Hypothalamus (tissue), 51 donors: ENCODE measurements around the gene TRAP1.
A peak's percentile ranks its signal among the peaks of the same experiment; 100 is the strongest.
"Not testable (repeated sequence)": the region's sequence is repeated elsewhere in the genome, so short reads cannot be mapped to it uniquely, and the experiment has no call there.

Source experiments
- DNase-seq, 51 donors: peaks; one replicate each; lab custom pipeline; 2025; lab: John Stamatoyannopoulos, UW

Gene TRAP1

DNA sequence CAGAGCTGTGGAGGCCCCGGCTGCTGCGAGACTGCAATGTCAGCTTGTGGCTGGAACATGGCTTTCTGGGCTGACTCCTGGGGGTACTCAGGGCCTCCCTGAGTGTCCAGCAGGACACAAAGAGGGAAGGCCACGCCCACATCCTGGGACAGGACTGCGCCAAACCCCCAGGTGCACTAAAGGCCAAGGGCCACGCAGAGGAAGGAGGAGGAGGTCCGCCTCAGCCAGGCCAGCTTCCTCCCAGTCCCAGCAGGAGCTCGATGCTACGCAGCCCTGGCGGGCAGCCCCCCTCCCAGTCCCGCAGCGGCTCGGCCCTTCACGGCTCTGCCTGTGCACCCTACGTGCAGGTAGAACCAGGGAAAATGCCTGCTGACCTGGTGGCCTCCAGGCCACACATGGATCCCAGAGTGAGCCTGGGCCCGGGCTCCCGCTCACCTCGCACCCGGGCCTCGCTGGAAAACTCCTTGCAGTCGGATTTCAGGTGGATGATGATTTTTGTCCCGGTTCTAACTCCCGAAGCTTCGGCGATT lies 41.7 kb downstream of the TRAP1 start:
- DNase-seq: no peak

- DNase-seq: no peak
These were observed 42.6 kb downstream of the TRAP1 start for GRCh38 chr16:3674513-3675295.

DNA sequence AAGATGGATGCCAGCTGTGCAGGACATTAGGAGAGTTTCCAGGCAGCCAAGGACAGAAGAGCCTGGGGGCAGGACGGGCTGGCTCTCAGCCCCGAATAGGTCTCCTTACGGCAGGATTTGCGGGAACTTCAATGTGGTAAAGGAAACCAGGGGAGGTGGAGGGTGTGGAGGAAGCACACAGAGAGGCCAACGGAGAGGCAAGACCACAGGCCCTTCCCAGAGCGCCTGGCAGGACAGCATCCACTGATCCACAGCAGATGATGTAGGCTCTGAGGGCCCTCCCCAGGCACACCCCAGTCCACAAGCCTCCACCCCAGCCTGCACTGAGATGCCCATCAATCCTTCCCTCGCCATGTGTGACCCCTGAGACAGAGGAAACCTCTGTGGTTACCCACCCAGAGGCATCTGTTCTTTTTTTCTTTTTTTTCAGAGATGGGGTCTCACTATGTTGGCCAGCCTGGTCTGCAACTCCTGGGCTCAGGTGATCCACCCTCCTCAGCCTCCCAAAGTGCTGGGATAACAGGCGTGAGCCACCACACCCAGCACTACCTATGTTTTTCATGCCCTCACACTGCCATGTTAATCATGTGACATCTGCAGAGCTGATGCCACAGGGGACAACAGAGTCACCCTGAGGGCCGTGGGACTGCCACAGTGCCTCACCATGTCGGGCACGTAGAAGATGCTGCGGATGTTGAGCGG lies 43.5 kb downstream of the TRAP1 start:
- DNase-seq: no peak

GRCh38 chr16:3673201-3673600 lies 44.1 kb downstream of the TRAP1 start:
- no peak for DNase-seq

- DNase-seq: no peak
These were observed 44.7 kb downstream of the TRAP1 start for GRCh38 chr16:3672571-3673041.

GRCh38 chr16:3671424-3671823 lies 45.9 kb downstream of the TRAP1 start:
- no peak for DNase-seq

- DNase-seq: no peak
These were observed 46.6 kb downstream of the TRAP1 start for GRCh38 chr16:3670711-3671110.

GRCh38 chr16:3669082-3669481 lies 48.2 kb downstream of the TRAP1 start:
- no peak for DNase-seq

GRCh38 chr16:3668626-3669025 lies 48.7 kb downstream of the TRAP1 start:
- no peak for DNase-seq

GRCh38 chr16:3665508-3665907 lies 51.8 kb downstream of the TRAP1 start:
- DNase-seq: peak in 2 of 51 donors; percentile 5 to 10

- no peak for DNase-seq
These were observed 53.0 kb downstream of the TRAP1 start for GRCh38 chr16:3664187-3664896.

DNA sequence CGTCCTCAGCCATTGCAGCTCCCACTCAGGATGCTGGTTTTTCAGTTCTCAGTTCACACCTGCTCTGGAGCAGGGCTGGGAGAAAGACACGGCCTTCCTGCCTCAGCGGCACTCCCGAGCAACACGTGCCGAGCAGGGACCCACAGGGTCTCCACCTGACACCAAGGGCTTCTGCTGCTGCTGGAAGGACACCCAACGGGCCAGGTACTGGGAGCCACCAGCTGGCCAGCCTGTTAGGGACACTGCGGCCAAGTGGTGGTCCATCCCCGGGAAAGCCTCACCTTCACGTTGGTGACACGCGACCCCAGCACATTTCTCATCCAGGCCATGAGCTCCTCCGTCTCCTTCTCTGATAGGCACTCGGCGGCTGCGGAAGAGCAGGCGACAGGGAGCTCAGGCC lies 54.7 kb downstream of the TRAP1 start:
- DNase-seq: no peak

DNA sequence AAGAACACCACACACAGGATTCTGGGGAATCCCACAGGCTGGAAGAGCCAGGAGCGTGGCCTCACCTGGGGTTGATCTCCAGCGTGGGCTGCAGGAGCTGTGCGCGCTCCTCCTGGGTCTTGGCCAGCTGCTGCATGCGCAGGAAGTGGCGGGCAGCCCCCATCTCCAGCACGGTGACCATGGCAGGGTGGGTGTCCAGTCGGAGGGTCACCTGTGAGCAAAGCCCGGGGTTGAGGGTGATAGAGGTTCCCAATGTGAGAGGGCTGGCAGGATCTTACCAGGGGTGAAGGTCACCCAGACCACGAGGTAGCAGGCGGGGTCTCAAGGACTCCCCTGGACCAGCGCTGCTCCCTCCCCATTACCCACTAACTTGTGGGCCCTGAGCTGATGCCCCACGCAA lies 55.4 kb downstream of the TRAP1 start:
- DNase-seq: no peak

DNA sequence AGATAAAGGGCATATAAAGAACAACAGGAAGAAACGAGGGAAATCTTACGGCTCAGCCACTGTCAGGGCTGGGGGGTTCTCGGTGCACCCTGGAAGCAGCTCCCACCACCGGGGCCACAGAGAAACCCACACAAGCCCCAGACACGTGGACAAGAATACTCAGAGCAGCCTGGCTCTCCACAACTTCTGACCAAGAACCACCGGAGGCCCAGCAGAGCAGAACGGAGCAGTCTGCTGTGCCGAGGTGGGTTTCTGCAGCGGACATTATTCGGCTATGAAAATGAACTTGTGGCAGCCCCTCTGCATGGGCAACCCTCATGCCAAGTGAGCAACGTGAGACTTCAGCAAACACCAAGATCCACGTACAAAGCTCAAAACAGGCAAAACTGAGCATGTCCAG lies 56.0 kb downstream of the TRAP1 start:
- no peak for DNase-seq

GRCh38 chr16:3659251-3659650 lies 58.1 kb downstream of the TRAP1 start:
- DNase-seq: no peak

DNA sequence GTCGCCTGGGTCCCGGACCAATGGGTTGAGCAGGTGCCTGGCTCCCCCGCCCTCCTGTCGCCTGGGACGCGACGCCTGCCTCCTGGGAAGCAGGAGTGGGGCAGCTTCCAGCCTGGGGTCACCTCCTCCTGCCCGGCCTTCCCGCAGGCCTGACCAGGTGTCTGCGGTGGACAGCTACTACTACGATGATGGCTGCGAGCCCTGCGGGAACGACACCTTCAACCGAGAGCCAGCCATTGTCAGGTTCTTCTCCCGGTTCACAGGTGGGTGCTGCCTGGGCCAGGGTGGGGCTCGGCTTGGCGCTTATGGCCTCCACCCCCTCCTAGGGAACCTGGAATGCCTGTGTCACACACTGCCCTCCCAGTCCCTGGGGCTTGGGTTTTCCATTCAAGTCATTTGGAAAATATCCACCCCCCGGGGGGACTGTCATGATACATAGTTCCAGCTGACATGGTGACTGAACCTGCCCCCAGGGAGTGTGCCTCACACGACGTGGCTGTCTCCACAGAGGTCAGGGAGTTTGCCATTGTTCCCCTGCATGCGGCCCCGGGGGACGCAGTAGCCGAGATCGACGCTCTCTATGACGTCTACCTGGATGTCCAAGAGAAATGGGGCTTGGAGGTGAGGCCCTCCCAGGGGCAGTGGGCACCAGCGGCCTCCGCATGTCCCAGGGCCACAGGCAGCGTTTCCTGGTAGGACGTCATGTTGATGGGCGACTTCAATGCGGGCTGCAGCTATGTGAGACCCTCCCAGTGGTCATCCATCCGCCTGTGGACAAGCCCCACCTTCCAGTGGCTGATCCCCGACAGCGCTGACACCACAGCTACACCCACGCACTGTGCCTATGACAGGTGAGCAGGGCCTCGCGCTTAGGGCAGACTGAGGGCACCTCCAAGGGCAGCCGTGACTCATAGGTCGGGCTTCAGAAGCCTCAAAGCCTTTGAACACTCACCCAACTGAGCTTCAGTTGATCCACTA lies 60.5 kb downstream of the TRAP1 start:
- DNase-seq: no peak

GRCh38 chr16:3656160-3656490 lies 61.2 kb downstream of the TRAP1 start:
- not testable (repeated sequence) for DNase-seq

DNA sequence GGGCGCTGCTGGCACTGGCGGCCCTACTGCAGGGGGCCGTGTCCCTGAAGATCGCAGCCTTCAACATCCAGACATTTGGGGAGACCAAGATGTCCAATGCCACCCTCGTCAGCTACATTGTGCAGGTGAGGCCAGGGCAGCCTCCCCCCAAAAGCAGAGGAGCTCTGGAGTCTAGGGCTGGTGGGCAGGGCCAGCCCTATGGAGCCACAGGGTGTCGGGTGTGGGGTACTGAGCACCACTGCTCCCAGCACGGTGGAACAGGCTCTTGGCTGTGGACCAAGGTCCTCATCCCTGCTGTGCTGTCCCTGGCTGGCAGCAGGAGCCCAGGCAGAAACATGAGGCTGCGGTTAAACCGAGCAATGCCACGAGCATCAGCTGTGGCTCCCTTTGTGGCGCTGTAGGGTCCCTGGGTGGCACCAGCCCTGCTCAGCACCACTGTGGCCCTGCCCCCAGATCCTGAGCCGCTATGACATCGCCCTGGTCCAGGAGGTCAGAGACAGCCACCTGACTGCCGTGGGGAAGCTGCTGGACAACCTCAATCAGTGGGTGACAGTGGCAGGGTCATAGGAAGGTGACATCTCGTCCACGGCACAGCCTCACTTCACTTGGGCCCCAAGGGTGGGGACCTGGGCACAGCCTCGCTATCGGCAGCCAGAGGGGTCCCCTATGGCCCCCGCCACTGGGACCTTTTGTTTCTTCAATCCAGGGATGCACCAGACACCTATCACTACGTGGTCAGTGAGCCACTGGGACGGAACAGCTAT lies 61.7 kb downstream of the TRAP1 start:
- no peak for DNase-seq

DNA sequence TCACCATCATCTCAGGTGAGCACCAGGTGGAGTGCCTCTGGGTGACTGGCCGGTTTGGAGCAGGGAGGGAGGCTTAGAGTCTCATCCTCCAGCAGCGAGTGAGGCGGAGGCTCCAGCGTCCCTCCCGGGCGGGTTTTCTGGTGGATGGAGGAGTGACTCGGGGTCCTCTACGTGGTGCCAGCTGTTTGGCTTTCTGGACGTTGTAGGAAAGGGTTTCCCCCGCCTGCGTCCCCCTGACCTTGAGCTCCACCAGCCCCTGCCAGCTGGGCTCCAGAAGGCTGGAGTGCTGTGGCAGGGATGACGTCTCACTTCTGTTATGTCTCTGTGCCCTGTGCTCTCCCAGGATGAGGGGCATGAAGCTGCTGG lies 62.3 kb downstream of the TRAP1 start:
- no peak for DNase-seq
